SIG-M5 (cell line): ENCODE data around the gene UBAC1.

Experiments
- DNase-seq: peaks from one replicate; lab custom pipeline; 2025; lab: John Stamatoyannopoulos, UW

The UBAC1 gene

DNA sequence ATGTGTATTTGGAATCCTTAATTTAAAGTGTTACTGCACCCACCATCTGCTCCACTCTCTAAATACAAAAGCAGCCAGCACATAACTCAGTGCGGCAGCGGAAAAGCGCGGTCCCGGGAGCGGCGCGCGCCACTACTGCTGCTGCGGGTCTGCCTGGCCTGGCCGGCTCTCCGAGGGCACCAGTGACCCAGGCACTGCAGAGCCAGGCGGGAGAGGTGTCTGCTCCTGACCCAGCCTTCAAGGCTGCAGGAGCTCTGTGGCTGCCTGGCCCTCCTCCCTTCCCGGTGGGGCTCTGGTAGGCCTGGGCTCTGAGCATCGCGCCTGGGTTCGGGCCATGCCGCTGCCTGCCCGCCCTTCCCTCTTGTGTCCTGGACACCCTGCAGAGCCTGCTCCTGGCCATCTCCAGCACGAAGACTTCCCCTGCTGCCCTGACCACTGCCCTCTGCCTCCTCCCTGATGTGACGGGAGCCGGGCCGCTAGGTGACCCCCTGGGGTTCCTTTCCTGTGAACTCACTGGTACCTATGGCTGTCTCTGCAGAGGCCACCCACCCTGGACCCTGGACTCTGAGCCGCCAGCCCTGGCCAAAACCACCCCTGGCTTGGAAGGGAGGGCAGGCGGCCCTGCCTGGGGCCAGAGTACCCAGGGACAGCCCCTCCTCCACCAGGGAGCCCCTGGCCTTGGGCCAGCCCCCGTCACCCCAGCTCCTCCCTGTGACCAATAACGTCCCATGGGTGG lies 32.8 kb upstream of the UBAC1 start:
- DNase-seq = no peak

DNA sequence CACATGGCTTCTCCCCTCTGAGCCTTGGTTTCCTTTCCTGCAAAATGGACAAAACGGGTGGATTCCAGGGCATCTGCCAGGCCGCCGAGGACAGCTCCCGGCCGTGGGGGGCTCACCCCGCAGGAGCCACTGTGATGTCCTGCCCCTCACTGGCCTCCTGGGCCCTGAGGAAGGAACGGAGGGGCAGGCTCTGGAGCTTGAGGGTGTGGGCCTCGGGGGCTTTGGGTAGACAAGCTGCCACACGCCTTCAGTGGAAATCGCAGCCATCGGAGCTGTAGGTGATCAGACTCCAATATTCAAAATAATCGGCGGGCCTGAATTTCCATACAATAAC lies 32.2 kb upstream of the UBAC1 start:
- DNase-seq = no peak

DNA sequence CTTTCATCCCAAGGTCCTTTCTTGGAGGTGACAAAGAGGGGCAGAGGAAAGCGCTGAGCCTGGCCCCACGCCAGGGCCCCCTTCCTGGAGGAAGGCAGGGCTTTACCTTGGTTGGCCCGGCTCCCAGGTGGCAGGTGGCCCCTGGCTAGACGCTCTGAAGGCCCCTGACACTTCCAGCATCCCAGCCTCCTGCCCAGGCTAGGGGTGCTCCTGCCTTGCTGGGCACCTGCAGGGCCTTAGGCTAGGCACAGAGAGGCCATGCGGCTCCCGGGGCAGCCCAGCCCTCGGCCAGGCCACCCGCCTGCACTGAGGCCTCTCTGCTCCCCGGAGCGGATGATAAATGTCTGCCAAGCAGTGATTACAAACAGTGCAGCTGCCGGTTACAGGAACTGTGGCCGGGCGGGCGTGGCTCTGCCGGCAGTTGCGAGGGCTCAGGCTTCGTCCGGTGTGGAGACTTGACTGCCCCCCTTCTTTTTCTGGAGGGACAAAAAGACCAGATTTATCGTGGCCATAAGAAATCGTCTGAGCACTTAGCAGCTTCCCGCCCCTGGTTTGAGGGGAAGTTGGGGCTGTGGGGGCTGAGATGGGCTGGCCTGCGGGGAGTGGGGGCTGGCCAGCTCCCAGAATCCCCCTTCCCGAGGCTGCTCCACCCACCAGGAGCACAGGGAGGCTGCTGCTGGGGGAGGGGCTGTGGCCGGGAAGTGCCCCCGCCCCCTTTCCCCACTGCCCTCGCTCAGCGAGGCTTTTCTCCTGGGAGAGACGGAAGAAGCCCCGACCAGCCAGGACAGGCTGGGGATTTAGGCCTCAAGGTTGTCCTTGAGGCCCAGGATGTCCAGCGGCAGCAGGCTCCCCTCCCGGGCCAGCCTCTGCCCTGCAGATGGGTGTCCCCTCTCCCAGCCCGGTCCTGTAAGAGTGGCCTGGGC lies 31.6 kb upstream of the UBAC1 start:
- DNase-seq = no peak

DNA sequence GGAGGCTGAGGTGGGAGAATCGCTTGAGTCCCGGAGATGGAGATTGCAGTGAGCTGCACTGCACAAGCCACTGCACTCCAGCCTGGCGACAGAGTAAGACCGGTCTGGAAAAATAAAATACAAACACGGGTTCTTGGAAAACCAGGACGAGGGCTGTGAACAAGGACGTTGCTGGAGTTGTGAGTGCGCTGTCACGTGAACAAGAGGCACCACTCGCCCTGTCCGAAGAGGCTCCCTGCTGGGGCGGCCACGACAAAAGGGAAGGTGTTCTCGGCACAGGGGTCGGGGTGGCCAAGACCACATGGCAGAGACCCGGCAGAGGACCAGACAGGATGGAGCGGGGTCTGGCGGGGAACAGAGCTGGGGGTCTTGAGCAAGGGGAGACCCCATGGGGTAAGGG lies 30.6 kb upstream of the UBAC1 start:
- no peak for DNase-seq

DNA sequence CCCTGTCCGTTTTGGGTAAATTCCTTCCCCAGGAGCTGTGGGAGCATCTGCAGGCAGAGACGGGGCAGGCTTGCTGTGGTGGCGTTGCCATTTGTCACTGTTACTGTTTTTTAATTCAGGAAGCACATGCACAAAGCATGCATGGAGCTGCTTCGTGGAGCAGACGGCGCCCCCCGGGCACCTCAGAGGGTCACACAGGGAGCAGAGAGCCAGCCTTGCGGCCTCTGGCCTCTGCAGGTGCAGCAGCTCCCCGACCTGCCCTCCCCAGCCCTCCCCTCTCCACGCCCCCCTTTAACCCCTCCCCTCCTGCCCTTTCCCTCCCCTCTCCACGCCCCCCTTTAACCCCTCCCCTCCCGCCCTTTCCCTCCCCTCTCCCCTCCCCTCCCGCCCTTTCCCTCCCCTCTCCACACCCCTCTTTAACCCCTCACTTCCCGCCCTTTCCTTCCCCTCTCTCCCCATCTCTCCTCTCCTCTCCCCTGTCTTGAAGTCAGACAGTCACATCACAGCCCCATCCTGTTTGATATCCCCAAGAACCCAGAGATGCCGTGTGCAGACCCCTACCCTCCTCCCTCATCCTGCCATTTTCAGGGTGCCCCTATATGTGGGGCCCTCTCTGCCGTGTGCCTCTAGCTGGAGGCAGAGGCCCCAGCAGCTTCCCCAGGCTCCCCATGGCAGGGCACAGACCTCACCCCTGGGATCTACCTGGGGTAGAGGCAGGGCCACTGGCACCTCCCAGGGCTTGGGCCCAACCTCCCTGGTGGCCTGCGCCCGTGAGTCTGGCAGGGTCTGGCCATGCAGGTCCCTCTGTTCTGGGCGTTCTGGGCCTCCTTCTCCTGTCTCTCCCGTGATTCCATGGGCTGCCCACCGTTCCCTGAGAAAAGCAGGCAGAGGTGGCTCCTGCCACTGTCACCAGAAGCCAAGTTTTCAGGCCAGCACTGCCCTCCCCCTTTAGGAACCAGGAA lies 29.6 kb upstream of the UBAC1 start:
- DNase-seq = no peak

DNA sequence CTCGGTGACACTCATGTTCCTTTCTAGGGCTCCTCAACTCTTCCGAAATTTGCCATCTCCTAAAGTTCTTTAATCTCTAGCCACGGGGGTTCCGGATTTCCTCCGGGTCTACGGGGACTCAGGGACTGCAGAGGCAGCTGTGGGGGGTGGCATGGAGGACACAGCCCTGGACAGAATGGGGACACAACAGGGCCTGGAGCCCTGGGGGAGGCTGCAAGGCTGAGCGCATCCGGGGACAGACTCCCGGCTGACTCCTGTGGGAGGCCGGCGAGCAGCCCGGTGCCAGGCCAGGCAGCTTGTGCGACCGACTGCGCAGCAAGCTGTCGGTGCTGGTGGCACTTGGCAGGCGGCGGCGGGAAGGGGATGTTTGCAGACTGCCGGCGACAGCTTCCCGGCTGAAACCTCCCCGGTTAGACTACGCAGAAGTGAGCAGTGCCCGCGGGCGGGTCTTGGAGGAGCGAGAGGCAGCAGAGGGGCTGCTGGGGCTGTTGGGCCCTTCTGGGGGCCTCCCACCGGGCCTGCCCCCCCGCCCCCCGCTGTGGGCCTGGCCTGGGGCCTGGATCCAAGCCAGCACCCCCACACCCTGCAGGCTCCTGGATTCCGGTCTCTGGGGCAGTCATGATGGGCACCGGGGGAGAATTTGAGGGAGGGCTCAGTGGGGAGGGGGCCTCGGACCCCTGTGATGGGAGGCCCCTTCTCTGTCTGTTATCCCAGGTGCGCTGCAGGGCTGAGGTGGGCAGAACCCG lies 28.7 kb upstream of the UBAC1 start:
- DNase-seq = no peak

DNA sequence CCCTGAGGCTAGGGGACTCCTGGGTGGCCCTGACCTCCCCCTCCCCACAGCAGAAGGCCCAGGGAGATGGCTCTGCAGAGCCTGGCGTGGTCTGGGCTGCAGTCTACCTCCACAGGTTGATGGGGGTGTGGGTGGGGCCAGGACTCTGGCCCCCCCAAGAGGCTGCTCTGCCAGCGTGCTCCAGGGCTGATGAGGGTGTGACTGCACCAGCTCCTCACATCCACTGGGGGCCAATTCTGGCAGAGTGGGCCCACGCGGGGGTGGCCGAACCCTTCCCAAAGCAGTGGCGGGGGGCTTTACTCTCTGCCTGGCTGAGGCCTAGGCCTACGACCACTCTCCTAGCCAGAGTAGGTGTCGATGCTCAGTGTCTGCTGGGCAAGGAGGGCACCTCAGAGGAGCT lies 28.0 kb upstream of the UBAC1 start:
- DNase-seq = no peak

DNA sequence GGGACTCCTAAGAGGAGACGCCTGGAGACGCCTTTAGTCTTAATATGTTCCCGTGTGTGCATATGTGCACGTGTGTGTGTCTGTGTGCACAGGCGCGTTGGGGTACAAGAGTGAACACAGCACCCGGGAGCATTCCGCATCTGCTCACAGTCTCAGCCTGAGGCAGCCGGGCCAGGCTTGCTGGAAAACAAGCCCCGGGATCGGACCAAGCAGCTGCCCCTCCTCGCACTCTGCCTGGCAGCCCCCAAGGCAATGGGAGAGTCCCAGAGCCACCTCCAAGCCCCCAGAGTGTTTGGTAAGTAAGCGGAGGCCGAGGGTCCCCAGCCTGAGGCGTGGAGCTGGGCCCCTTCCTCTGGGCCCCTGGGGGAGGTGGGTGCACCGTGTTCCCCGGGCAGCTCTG lies 27.3 kb upstream of the UBAC1 start:
- no peak for DNase-seq

DNA sequence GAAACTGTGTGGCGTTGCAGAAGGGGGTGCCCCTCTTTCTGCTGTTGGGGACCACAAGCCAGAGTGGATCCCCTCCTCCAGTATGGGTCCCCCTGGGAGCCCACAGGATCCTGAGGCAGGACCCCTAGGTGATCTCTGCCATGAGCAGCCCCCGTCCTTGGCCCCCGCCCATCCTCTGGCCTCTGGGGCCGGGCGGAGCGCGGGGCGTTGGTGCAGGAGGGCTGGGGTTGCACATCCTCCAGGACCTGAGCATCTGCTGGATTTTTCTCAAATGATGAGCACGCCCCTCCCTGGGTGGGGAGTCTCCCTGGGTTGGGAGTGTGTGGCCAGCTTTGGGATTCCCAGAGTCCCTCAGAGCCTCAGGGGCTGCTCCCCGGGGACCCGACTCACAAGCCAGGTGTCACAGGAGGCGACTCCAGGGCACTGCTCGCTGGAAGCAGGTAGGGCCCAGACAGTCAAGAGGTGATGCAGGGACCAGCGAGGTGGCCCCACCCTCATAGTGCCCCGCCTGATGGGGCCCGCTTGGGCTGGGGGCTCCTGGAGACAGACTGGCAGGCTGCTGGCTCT lies 26.7 kb upstream of the UBAC1 start:
- no peak for DNase-seq

DNA sequence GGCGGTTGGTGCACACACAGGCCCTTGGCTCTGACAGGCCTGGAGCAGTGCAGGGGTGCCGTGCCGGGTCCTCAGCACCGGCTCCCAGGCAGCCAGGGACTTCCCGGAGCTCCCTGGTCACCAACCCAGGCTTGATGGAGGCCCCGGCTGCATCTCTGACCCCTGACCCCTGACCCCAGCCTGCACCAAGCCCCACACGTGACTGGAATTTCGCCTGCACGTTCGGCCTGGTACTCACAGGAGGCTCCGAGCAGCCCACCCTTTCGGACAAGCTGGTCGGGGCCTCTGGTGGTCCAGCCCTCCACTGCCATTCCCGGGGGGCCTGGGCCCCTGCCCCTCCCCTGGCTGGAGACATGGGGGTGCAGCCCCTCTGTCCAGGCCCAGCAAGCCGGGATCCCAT lies 25.4 kb upstream of the UBAC1 start:
- no peak for DNase-seq

DNA sequence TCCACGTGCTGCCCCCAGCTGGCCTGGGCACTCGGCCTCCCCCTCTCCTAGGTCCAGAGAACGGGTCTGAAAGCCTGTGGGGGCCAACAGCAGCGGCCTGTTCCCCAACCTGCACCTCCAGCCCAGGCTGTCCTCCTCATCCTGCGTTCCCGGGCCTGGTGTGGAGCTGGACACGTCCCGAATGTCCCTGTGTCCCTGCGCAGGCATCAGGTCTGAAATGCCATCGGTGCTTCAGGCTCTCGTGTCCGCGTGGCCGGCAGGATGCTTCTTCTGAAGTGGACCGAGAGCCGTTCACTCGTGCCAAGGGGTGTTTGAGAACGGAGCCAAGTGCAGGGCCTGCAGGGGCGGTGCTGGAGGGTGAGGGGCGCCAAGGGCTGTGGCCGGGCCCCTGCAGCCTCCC lies 24.7 kb upstream of the UBAC1 start:
- no peak for DNase-seq

DNA sequence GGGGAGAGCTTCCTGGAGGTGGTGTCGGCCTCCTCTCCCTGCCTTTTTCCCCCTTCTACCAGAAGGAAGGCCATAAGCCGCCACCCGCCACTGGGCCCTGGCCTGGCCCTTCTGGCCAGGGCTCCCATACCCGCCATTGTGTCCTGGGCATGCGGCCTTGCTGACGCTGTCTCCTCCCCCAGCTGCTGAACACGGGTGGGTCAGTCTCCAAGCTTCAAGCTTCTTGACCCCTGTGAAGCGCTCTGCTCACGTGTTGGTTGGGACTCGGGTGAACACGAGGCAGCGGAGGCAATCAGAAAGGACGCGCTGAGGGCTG lies 24.2 kb upstream of the UBAC1 start:
- DNase-seq = no peak

DNA sequence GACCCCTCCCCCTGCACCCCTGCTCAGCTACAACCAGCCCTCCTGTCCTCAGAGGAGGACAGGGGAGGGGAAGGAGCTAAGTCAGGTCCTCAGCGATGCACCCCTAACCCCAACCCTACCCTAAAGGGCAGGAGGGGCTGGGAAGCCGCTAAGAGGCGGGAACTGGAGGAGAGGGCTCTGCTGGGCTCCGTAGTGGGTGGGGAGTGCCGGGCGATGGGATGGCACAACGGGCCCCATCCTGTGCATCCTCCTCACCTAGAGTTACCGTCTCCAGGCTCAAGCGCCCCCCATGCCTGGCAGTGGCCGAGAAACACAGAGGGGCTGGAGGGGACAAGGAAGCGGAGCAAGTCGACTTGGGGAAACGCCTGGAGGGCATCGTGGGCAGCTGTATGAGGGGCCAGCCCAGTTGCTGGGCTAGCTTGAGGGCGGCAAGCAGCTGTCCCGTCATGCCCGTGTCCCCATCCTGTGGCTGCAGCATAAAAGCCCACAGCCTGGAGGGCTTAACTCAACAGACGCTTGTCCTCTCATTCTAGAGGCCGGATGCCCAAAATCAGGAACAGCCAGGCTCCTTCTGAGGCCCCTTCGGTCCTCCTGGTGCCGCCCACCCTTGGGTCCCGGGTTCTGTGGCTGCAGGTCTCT lies 23.0 kb upstream of the UBAC1 start:
- no peak for DNase-seq

DNA sequence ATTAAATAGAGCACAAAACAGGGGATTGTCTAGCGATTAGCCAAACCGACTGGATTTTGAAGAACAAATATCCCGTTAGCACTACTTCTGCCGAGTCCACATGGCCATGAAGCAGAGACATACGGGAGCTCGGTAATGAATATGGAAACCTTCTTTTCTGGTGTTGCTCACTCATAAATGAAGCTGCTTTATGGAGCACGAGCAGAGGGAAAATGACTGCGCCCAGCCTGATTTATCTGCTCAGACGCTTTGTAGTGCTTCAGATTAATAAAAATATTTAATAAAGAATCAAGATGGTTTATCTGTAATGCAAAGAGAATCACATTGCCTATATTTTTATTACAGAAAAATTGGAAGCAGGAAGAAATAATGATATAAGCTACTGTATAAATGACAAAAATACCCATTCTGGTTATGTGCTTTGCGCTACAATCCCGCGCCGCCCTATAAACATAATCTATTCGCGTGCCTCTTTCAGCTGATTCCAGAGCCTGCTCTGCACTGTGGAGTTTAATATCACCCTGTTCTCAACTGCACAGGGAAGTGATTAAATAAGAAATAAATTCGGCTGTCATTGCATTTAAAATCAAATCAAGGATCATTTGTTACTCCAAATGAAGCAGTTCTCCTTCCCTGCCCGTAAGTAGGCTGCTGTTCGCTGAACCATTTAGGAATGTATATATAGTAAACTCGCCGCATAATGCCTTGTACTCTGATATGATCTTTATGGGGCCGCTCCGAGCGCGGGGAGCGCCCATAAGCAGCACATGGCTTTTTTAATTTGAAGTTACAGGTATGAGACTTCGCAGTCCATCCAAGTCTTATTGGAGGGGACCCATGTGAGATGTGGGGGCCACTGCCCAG lies 22.3 kb upstream of the UBAC1 start:
- no peak for DNase-seq

DNA sequence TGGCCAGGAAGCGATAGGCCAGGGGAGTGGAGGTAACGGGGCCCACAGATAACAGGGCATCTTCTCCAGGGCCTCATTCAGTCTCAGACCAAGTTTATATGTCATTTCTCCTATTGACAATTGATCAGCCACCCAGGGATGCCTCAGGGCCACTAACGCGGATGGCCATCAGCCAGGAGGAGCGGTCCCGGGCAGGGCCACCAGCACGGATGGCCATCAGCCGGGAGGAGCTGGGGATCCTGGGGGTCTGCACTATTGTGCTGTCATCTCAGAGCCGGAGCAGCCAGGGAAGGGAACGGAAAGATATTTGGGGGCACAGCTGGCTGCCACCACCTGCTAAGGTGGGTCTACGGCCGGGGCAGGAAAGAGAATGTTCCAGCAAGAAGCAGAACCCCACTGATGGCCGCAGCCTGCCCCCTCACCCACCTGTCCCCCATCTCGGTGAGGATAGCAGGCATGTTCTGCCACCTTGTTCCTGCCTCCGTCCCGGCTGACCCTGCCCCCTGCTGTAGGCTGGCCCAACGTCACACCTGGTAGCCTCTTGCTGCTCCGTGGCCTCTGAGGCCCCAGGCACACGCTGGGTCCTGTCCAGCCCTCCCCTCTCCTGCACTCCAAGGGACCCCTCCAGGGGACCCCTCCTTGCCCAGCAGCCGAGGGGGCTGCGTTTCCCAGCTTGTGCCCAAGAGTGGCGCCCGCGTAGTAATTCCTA lies 21.5 kb upstream of the UBAC1 start:
- DNase-seq = no peak

DNA sequence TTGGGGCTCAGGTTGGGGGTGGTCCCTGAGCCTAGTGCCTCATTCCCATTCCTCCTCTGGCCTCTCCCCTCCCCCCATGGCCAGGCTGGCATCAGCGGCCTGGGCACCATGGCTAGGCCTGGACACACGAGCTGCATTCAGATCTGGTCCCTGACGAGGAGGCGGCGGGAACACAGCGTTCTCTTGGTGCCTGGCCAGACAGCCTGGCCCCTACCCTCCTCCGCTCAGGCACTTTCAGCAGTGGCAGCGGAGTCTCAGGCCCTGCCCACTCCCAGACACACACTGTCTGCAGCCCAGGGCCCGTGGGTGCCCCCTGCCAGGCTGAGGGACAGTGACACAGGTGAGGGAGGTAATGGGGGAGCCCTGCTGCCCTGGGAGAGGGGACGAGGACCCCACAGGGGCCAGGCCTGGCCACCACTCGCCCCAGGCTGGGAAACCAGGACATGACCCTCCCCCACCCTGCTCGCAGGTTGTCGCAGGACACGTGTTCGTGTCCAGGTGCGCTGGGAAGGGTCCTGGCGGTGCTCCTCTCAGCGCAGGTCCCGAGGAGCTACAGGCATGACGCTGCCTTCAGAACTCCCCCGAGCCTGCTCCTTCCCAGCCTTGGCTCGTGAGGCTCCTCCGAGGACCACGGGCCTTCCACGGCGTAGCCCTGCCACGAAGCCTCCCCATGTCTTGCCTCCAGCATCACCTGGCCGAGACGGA lies 19.9 kb upstream of the UBAC1 start:
- DNase-seq = no peak

DNA sequence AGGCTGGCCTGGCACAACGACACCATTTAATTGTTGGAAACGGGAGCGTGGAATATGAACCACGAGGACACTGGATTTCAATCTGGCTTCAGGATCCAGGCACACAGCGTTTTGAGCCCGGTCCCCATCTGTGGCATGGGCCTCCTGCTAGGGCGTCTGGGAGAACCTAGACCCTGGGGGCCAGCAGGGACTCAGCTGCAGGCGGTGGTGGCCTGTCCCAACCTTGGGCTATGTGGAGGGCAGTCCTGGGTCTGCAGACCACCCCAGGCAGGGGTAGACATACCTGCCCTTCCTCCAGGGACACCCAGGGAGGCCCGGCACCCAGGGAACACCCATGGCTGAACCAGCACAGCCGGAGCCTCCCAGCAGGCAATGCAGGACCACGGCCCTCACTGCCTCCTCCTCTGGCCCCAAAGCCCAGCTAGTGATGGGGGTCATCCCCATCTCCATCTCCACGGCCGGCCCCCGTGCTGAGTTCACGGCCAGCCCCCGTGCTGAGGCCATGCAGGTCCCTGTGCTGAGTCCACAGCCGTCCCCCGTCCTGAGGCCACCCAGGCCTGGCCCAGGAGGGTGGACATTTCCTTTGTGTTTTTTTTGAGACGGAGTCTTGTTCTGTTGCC lies 18.5 kb upstream of the UBAC1 start:
- no peak for DNase-seq
